WTC11 (cell line): Measurements from ENCODE around the gene RBM34. TPM values are rescaled to one million over a fixed set of nuclear protein-coding genes. Genes with fewer than 3 reads are reported as not detected.

ENCODE experiments used
- ATAC-seq: fragments of 200-7000 bp; cut with Tn5 transposase; 2 replicates; pipeline ENCODE4 v1.10.0; 2021; ENCODE audit warnings: mild to moderate bottlenecking, moderate library complexity
- CTCF ChIA-PET: fragments of 300-600 bp; sonication (Branson Sonifier 250); formaldehyde crosslinking; loops from one replicate; lab custom pipeline; 2021; ENCODE audit warnings: antibody characterized with exemption; lab: Charles Lee
- POLR2A ChIA-PET: fragments of 350-600 bp; sonication (Branson Sonifier 250); formaldehyde crosslinking; loops from one replicate; lab custom pipeline; 2021; ENCODE audit warnings: antibody characterized with exemption; lab: Charles Lee
- DNase-seq: peaks from one replicate; pipeline ENCODE4 v3.0.0; 2021; ENCODE audit warnings: low spot score
- H3K27ac Mint-ChIP-seq: 2 replicates; pipeline ENCODE4 v1.8.0; 2021; ENCODE audit warnings: mixed read lengths
- H3K27me3 Mint-ChIP-seq: 2 replicates; pipeline ENCODE4 v1.8.0; 2021; ENCODE audit warnings: low read depth, mild to moderate bottlenecking, moderate library complexity, mixed read lengths
- H3K36me3 Mint-ChIP-seq: 2 replicates; pipeline ENCODE4 v1.8.0; 2021; ENCODE audit warnings: mixed read lengths
- H3K4me1 Mint-ChIP-seq: 2 replicates; pipeline ENCODE4 v1.8.0; 2022; ENCODE audit warnings: mixed read lengths
- H3K4me3 Mint-ChIP-seq: 2 replicates; pipeline ENCODE4 v1.8.0; 2021; ENCODE audit warnings: mild to moderate bottlenecking, moderate library complexity, mixed read lengths
- H3K9me3 Mint-ChIP-seq: 2 replicates; pipeline ENCODE4 v1.8.0; 2021; ENCODE audit warnings: mixed read lengths
- AR ChIP-seq: fragments of 250-450 bp; sonication (Bioruptor Pico); IDR thresholded peaks from 2 replicates; pipeline ENCODE4 v1.9.0; 2021; ENCODE audit warnings: mild to moderate bottlenecking
- CBFB ChIP-seq: sonication (generic); formaldehyde crosslinking; IDR thresholded peaks from 2 replicates; pipeline ENCODE4 v1.8.1; 2022; ENCODE audit warnings: mild to moderate bottlenecking, low read depth, missing genetic modification reagents
- E2F1 ChIP-seq: sonication (generic); formaldehyde crosslinking; IDR thresholded peaks from 2 replicates; pipeline ENCODE4 v1.8.0; 2022; ENCODE audit warnings: mild to moderate bottlenecking, missing genetic modification reagents
- FOXJ3 ChIP-seq: sonication (generic); formaldehyde crosslinking; IDR thresholded peaks from 2 replicates; pipeline ENCODE4 v1.9.0; 2021; ENCODE audit warnings: missing genetic modification reagents, mild to moderate bottlenecking, borderline replicate concordance
- FOXP1 ChIP-seq: sonication (generic); formaldehyde crosslinking; IDR thresholded peaks from 2 replicates; pipeline ENCODE4 v1.8.0; 2022; ENCODE audit warnings: missing genetic modification reagents, mild to moderate bottlenecking, moderate library complexity, borderline replicate concordance
- GABPB1 ChIP-seq: sonication (generic); formaldehyde crosslinking; IDR thresholded peaks from 2 replicates; pipeline ENCODE4 v1.8.1; 2023; ENCODE audit warnings: mild to moderate bottlenecking, missing genetic modification reagents
- GRHL2 ChIP-seq: fragments of 250-450 bp; sonication (Bioruptor Pico); IDR thresholded peaks from 2 replicates; pipeline ENCODE4 v1.8.0; 2022; ENCODE audit warnings: mild to moderate bottlenecking, moderate library complexity; ENCODE audit not compliant: insufficient replicate concordance, severe bottlenecking
- IRF2 ChIP-seq: sonication (generic); formaldehyde crosslinking; IDR thresholded peaks from 2 replicates; pipeline ENCODE4 v1.8.0; 2022; ENCODE audit warnings: low read depth, missing genetic modification reagents, borderline replicate concordance
- JAZF1 ChIP-seq: fragments of 250-450 bp; sonication (Bioruptor Pico); IDR thresholded peaks from 2 replicates; pipeline ENCODE4 v1.9.0; 2021; ENCODE audit warnings: moderate library complexity, mild to moderate bottlenecking, inconsistent platforms
- KAT7 ChIP-seq: sonication (generic); formaldehyde crosslinking; IDR thresholded peaks from 2 replicates; pipeline ENCODE4 v1.8.1; 2023; ENCODE audit warnings: missing genetic modification reagents, mild to moderate bottlenecking, borderline replicate concordance
- NFATC4 ChIP-seq: fragments of 250-450 bp; sonication (Bioruptor Pico); IDR thresholded peaks from 2 replicates; pipeline ENCODE4 v1.9.0; 2021; ENCODE audit warnings: mild to moderate bottlenecking
- NFYB ChIP-seq: sonication (generic); formaldehyde crosslinking; conservative IDR thresholded peaks from 2 replicates; pipeline ENCODE4 v1.8.0; 2022; ENCODE audit warnings: low read depth, missing genetic modification reagents
- OVOL2 ChIP-seq: fragments of 250-450 bp; sonication (Bioruptor Pico); IDR thresholded peaks from 2 replicates; pipeline ENCODE4 v1.9.0; 2021; ENCODE audit warnings: mild to moderate bottlenecking, borderline replicate concordance
- SMAD3 ChIP-seq: sonication (generic); formaldehyde crosslinking; IDR thresholded peaks from 2 replicates; pipeline ENCODE4 v1.8.0; 2022; ENCODE audit warnings: missing genetic modification reagents, mild to moderate bottlenecking, borderline replicate concordance
- STAT6 ChIP-seq: sonication (generic); formaldehyde crosslinking; conservative IDR thresholded peaks from 2 replicates; pipeline ENCODE4 v1.8.1; 2023; ENCODE audit warnings: mild to moderate bottlenecking, low read depth, missing genetic modification reagents, moderate library complexity
- ZBTB21 ChIP-seq: sonication (generic); formaldehyde crosslinking; IDR thresholded peaks from 2 replicates; pipeline ENCODE4 v1.8.1; 2023; ENCODE audit warnings: mild to moderate bottlenecking, missing genetic modification reagents, borderline replicate concordance
- ZMAT4 ChIP-seq: fragments of 250-450 bp; sonication (Bioruptor Pico); IDR thresholded peaks from 2 replicates; pipeline ENCODE4 v1.9.0; 2021; ENCODE audit warnings: mild to moderate bottlenecking
- ZNF121 ChIP-seq: sonication (generic); formaldehyde crosslinking; IDR thresholded peaks from 2 replicates; pipeline ENCODE4 v1.8.0; 2023; ENCODE audit warnings: missing genetic modification reagents
- ZNF232 ChIP-seq: sonication (generic); formaldehyde crosslinking; IDR thresholded peaks from 2 replicates; pipeline ENCODE4 v1.8.0; 2022; ENCODE audit warnings: mild to moderate bottlenecking, missing genetic modification reagents
- ZNF396 ChIP-seq: fragments of 250-450 bp; sonication (Bioruptor Pico); IDR thresholded peaks from 2 replicates; pipeline ENCODE4 v1.8.0; 2021; ENCODE audit warnings: mild to moderate bottlenecking, moderate library complexity, borderline replicate concordance
- ZNF416 ChIP-seq: fragments of 250-450 bp; sonication (Bioruptor Pico); IDR thresholded peaks from 2 replicates; pipeline ENCODE4 v1.9.0; 2021; ENCODE audit warnings: mild to moderate bottlenecking, inconsistent platforms
- total RNA-seq: library from RNA; stranded (reverse); gene quantifications from 3 replicates; pipeline ENCODE4 v1.2.3, GENCODE V29; 2021

Gene RBM34
- total RNA-seq, 1 experiment from 2014 or later = 112 TPM

- Mint-ChIP-seq H3K36me3 (peaks cover 61% of the 10 kb centered on the region), H3K27ac (peak overlapping the region; percentile 94), H3K4me1 (peaks cover 40% of the 10 kb centered on the region)
- ChIA-PET POLR2A (no interaction called here), CTCF (no interaction called here)
- DNase-seq = no peak
- TF ChIP-seq ZNF232 (CRISPR knock-in tag) (no peak), SMAD3 (CRISPR knock-in tag) (no peak), NFATC4 (CRISPR knock-in tag) (no peak), FOXP1 (CRISPR knock-in tag) (no peak), IRF2 (CRISPR knock-in tag) (no peak), ZNF416 (CRISPR knock-in tag) (no peak), E2F1 (no peak), OVOL2 (no peak), JAZF1 (CRISPR knock-in tag) (no peak), ZNF396 (no peak)
- TF ChIP-seq, all 79 proteins: peak for 0
- Mint-ChIP-seq H3K27me3 (no peaks in the 10 kb centered on the region), H3K4me3 (peak overlapping the region; percentile 40; the same call in 1 of the 2 replicates), H3K9me3 (no peaks in the 10 kb centered on the region)
- no peak for ATAC-seq
Measured at GRCh38 chr1:235124665-235125064, 36.4 kb downstream of the RBM34 start.

- H3K36me3 Mint-ChIP-seq = peaks cover 67% of the 10 kb centered on the region
- H3K9me3 Mint-ChIP-seq = no peaks in the 10 kb centered on the region
- peaks cover 35% of the 10 kb centered on the region for H3K4me1 Mint-ChIP-seq
- peak overlapping the region; percentile 94 for H3K27ac Mint-ChIP-seq
- H3K27me3 Mint-ChIP-seq = no peaks in the 10 kb centered on the region
- POLR2A ChIA-PET = no interaction called here
- ATAC-seq = no peak
- DNase-seq = no peak
- H3K4me3 Mint-ChIP-seq = peak overlapping the region; percentile 40; the same call in 1 of the 2 replicates
- CTCF ChIA-PET = no interaction called here
- TF ChIP-seq FOXJ3 (CRISPR knock-in tag) = no peak
- no peak for TF ChIP-seq ZMAT4
- TF ChIP-seq AR (CRISPR knock-in tag) = no peak
Measured at GRCh38 chr1:235124111-235124510, 36.9 kb downstream of the RBM34 start.

- ChIA-PET POLR2A (no interaction called here), CTCF (interaction anchor here (0.6 to 1.5 kb wide), 3 partner anchors 13 to 293 kb away, joined by 3 read pairs; no protein-coding TSS in a partner anchor)
- Mint-ChIP-seq H3K4me3 (no peak overlapping the region), H3K9me3 (no peaks in the 10 kb centered on the region), H3K27me3 (no peaks in the 10 kb centered on the region), H3K4me1 (peaks cover 29% of the 10 kb centered on the region), H3K36me3 (peaks cover 77% of the 10 kb centered on the region), H3K27ac (peak overlapping the region; percentile 81; the same call in 1 of the 2 replicates)
- no peak for DNase-seq
- ATAC-seq = no peak
- TF ChIP-seq CBFB (no peak), ZBTB21 (CRISPR knock-in tag) (no peak), NFYB (CRISPR knock-in tag) (no peak), ZNF121 (CRISPR knock-in tag) (no peak), IRF2 (CRISPR knock-in tag) (no peak), E2F1 (no peak), STAT6 (no peak), GRHL2 (no peak), GABPB1 (CRISPR knock-in tag) (no peak), KAT7 (CRISPR knock-in tag) (no peak)
Measured at GRCh38 chr1:235122348-235122747, 38.7 kb downstream of the RBM34 start.
